Measurements from ENCODE around the gene TBC1D14. TPM values are rescaled to one million over a fixed set of nuclear protein-coding genes. Genes with fewer than 3 reads are reported as not detected.

Gene TBC1D14
- total RNA-seq, 4 donors from 2014 or later: 36.0 to 56.2 (median 41.4) TPM

DNA sequence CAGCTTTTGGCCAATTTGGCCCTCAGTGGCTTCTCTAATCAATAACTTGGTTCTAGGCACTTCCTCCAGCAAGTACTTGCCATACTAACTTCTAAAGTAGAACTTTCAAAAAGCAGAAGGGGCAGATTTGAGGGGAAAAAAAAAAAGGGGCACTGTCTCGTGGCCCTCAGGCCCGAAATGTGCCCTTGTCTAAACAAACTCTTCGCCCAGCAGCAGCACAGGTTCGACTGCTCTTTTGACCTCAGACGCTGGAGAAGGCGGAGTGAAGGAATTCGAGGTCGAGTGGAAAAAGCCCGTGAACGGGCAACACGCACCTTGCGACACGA, 157.5 kb downstream of the TBC1D14 start:
- DNase-seq: no peak
- no peak for ATAC-seq
- in situ Hi-C loops (cut with MboI; ENCODE audit: low sequenced_read_pairs in 4 of 4): loop anchor here in 2 of 4 donors (10.0 to 25.0 kb wide), 2 partner anchors 155 to 352 kb away; partner anchors contain the start of genes BLOC1S4 (in 1 of the 2) and TBC1D14 (in 1 of the 2)
- intact Hi-C loops (cut with DNase I; ENCODE audit: low total_unique reads): loop anchor here (5.0 kb wide), 1 partner anchor 285 kb away; the partner anchor contains the start of gene KIAA0232
- Histone ChIP-seq H3K9me3 (no peaks in the 10 kb centered on the region), H3K4me3 (peak overlapping the region; percentile 81 to 99 (median 86)), H3K36me3 (peaks cover 0 to 25% of the 10 kb centered on the region in 2 donors), H3K27ac (peak overlapping the region; percentile 89 to 98 (median 95)), H3K27me3 (no peaks in the 10 kb centered on the region), H3K4me1 (peaks cover 31 to 33% of the 10 kb centered on the region in 2 donors)
- TF ChIP-seq, protein P1, sequence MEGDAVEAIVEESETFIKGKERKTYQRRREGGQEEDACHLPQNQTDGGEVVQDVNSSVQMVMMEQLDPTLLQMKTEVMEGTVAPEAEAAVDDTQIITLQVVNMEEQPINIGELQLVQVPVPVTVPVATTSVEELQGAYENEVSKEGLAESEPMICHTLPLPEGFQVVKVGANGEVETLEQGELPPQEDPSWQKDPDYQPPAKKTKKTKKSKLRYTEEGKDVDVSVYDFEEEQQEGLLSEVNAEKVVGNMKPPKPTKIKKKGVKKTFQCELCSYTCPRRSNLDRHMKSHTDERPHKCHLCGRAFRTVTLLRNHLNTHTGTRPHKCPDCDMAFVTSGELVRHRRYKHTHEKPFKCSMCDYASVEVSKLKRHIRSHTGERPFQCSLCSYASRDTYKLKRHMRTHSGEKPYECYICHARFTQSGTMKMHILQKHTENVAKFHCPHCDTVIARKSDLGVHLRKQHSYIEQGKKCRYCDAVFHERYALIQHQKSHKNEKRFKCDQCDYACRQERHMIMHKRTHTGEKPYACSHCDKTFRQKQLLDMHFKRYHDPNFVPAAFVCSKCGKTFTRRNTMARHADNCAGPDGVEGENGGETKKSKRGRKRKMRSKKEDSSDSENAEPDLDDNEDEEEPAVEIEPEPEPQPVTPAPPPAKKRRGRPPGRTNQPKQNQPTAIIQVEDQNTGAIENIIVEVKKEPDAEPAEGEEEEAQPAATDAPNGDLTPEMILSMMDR (IDR thresholded peaks at IDR 0.05 in 4 of 5, conservative IDR thresholded peaks at IDR 0.05 in 1 of 5): no peak
- no peak for TF ChIP-seq POLR2A (IDR thresholded peaks at IDR 0.05)

DNA sequence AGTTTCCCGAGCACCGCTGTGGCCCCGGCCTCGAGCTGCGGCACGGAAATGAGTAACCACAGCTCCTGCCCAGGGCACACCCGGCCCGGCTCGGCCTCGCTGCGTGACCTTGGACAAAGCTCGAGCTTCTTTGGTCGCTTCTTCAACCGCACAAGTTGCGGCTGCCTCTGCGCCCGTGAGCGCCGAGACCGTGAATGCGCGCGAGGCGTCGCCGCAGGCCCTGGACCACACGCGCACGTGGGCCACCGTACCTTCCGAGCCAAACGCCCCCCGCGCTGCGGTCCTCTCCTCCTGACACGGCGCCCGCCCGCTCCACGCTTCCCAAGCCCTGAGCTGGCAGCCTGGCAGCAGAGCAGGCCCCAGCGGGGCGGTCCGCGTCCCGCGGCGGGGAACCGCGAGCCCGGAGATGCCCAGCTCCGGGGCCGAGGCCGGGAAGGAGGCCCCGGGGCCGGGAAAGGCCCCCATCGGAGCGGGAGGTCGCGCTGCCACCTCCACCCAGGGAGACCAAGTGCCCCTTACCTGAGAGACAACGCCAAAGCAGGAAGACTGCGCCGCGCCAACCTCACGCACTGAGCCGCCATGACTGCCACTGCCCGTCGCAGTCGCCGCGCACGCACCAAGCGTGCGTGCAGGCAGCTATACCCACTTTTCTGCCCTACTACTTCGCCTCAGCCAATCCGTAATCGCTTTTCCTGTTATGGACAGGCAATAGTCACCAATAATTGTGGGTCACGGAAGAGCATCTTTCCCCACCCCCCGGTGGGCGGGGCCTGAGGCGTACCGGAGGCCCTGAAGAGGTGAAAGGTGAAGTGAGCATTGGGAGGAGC, 158.0 kb downstream of the TBC1D14 start, which contains the start of gene GRPEL1:
Gene GRPEL1 (minus strand): TSS at position 613 of the 827 bp plus-strand sequence. CDS start 32 bp downstream, at position 581.
- no peaks in the 10 kb centered on the region for H3K27me3 ChIP-seq
- intact Hi-C loops (cut with DNase I; ENCODE audit: low total_unique reads) (loop anchor here (1.0 to 5.0 kb wide), 4 partner anchors 23 to 285 kb away; partner anchors contain the start of genes KIAA0232 and TBC1D14), in situ Hi-C loops (cut with MboI; ENCODE audit: low sequenced_read_pairs in 4 of 4) (loop anchor here in 2 of 4 donors (10.0 to 25.0 kb wide), 2 partner anchors 155 to 353 kb away; partner anchors contain the start of genes BLOC1S4 (in 1 of the 2) and TBC1D14 (in 1 of the 2))
- H3K27ac ChIP-seq: peak within 1 kb of the TSS; percentile 89 to 98 (median 96)
- TF ChIP-seq, protein P1 (IDR thresholded peaks at IDR 0.05 in 4 of 5, conservative IDR thresholded peaks at IDR 0.05 in 1 of 5): peak in 1 of 5 experiments; percentile 23
- TF ChIP-seq POLR2A (IDR thresholded peaks at IDR 0.05): peak; percentile 99
- peak within 1 kb of the TSS; percentile 81 to 99 (median 86) for H3K4me3 ChIP-seq
- peaks cover 0 to 22% of the 10 kb centered on the region in 2 donors for H3K36me3 ChIP-seq
- DNase-seq: peak; percentile 98 to 100
- peak; percentile 95 to 98 for ATAC-seq
- H3K4me1 ChIP-seq: peaks cover 31 to 33% of the 10 kb centered on the region in 2 donors
- H3K9me3 ChIP-seq: no peaks in the 10 kb centered on the region

DNA sequence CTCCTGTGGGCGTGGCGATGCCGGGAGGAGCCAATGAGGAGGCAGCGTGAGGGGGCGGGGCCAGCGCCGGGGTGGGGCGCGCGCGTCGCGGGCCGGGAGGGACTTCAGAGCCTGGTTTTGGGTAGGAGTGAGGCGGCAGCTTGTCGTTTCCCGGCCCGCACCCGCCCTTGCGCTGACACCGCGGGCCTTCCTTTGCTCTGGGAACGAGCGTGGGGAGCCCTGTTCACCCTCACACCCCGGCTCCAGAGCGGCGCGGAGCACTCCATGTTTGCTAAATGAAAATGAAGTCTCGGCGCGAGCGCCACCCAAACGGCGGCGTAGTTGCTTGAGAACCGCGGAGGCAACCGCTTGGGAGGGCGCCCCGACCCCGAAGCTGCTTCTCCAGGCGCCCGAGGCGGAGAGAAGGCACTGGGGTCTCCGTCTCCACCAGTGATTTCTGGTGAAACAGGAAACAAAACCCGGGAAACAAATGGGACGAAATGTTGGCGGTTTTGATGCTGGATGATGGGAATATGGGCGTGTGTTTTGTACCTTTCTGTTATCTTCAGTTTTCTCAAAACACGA, 158.7 kb downstream of the TBC1D14 start:
- H3K4me3 ChIP-seq: peak overlapping the region; percentile 64 to 99 (median 80)
- in situ Hi-C loops (cut with MboI; ENCODE audit: low sequenced_read_pairs in 4 of 4): loop anchor here in 2 of 4 donors (10.0 to 25.0 kb wide), 2 partner anchors 156 to 354 kb away; partner anchors contain the start of genes BLOC1S4 (in 1 of the 2) and TBC1D14 (in 1 of the 2)
- TF ChIP-seq POLR2A (IDR thresholded peaks at IDR 0.05): no peak
- TF ChIP-seq, protein P1 (IDR thresholded peaks at IDR 0.05 in 4 of 5, conservative IDR thresholded peaks at IDR 0.05 in 1 of 5): no peak

DNA sequence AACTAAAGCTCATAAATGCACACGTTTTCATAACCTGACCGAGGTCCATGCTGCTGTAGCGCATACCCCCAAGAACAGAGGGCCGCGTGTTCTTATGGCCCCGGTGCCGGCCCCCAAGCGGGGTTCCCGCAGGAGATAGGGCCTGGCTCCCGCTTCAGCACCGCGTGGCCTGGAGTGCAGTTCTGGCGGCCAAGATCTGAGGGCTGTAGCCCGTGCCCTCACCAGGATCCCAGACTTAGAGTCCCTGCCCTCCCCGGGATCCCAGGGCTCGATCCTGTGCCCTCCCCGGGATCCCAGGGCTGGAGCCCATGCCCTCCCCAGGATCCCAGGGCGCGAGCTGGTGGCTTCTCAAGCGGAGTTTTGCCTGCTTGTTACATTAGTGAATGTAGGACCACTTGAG, 159.3 kb downstream of the TBC1D14 start:
- peaks cover 34 to 35% of the 10 kb centered on the region in 2 donors for H3K4me1 ChIP-seq
- DNase-seq (no peak), ATAC-seq (no peak)
- H3K27me3 ChIP-seq: no peaks in the 10 kb centered on the region
- no peaks in the 10 kb centered on the region for H3K9me3 ChIP-seq
- TF ChIP-seq, protein P1 (IDR thresholded peaks at IDR 0.05 in 4 of 5, conservative IDR thresholded peaks at IDR 0.05 in 1 of 5): no peak
- TF ChIP-seq POLR2A (IDR thresholded peaks at IDR 0.05): no peak
- H3K36me3 ChIP-seq: peaks cover 0 to 10% of the 10 kb centered on the region in 2 donors
- in situ Hi-C loops (cut with MboI; ENCODE audit: low sequenced_read_pairs in 4 of 4) (loop anchor here in 2 of 4 donors (10.0 to 25.0 kb wide), 2 partner anchors 157 to 354 kb away; partner anchors contain the start of genes BLOC1S4 (in 1 of the 2) and TBC1D14 (in 1 of the 2)), intact Hi-C loops (cut with DNase I; ENCODE audit: low total_unique reads) (loop anchor here (1.0 to 5.0 kb wide), 4 partner anchors 25 to 287 kb away; partner anchors contain the start of genes KIAA0232 and TBC1D14)
- H3K27ac ChIP-seq: peak overlapping the region; percentile 89 to 98 (median 94)
- peak overlapping the region; percentile 64 to 99 (median 80) for H3K4me3 ChIP-seq

More for the DNA sequence above, 158.7 kb downstream of the TBC1D14 start:
- H3K27ac ChIP-seq: peak overlapping the region; percentile 89 to 98 (median 94)
- peaks cover 0 to 15% of the 10 kb centered on the region in 2 donors for H3K36me3 ChIP-seq
- intact Hi-C loops (cut with DNase I; ENCODE audit: low total_unique reads): loop anchor here (1.0 to 5.0 kb wide), 4 partner anchors 24 to 286 kb away; partner anchors contain the start of genes KIAA0232 and TBC1D14
- DNase-seq: no peak
- no peaks in the 10 kb centered on the region for H3K9me3 ChIP-seq
- peaks cover 31 to 33% of the 10 kb centered on the region in 2 donors for H3K4me1 ChIP-seq
- peak; percentile 11 to 34 for ATAC-seq
- H3K27me3 ChIP-seq: no peaks in the 10 kb centered on the region

All from gastrocnemius medialis (tissue), 4 donors.